Keratinocyte (primary cell): Measurements from ENCODE around the gene ABCC11. TPM values are rescaled to one million over a fixed set of nuclear protein-coding genes. Genes with fewer than 3 reads are reported as not detected.

Experiments
- DNase-seq: peaks from one replicate; pipeline ENCODE4 v3.0.0-alpha.2; 2011; ENCODE audit warnings: low read depth, missing footprints, low spot score
- FAIRE-seq: peaks from 2 replicates; lab custom pipeline; 2011; peaks lifted over from hg19 to GRCh38; lab: Jason Lieb, UNC
- H2AFZ ChIP-seq: 2 replicates; pipeline ENCODE4 v1.6.0; 2012; ENCODE audit warnings: low read length, control low read depth, inconsistent platforms; ENCODE audit not compliant: control insufficient read depth
- H3K27ac ChIP-seq: 2 replicates; pipeline ENCODE4 v1.5.1; 2011; ENCODE audit warnings: low read length; ENCODE audit not compliant: control insufficient read depth, insufficient read depth
- H3K27me3 ChIP-seq: 3 replicates; pipeline ENCODE4 v1.6.0; 2011; ENCODE audit warnings: low read length; ENCODE audit not compliant: control insufficient read depth, insufficient read depth; ENCODE audit errors: extremely low read depth
- H3K36me3 ChIP-seq, 2 experiments: 2 replicates in 1 of 2; 3 replicates in 1 of 2; pipeline ENCODE4 v1.5.1; 2011; ENCODE audit warnings: low read length in 2 of 2, mild to moderate bottlenecking in 1 of 2; ENCODE audit not compliant: control insufficient read depth in 2 of 2, insufficient read depth in 2 of 2; ENCODE audit errors: extremely low read depth in 1 of 2
- H3K4me1 ChIP-seq: 3 replicates; pipeline ENCODE4 v1.5.1; 2011; ENCODE audit warnings: low read length; ENCODE audit not compliant: control insufficient read depth, insufficient read depth; ENCODE audit errors: extremely low read depth
- H3K4me2 ChIP-seq: 3 replicates; pipeline ENCODE4 v1.6.0; 2011; ENCODE audit warnings: low read depth, low read length; ENCODE audit not compliant: control insufficient read depth, insufficient read depth; ENCODE audit errors: extremely low read depth
- H3K4me3 ChIP-seq, 3 experiments: fragments of 200-600 bp in 1 of 3; sonication (generic) in 1 of 3; 2 replicates in 2 of 3; 3 replicates in 1 of 3; pipeline ENCODE4 v1.5.1; 2011 to 2016; ENCODE audit warnings: low read length in 3 of 3, mild to moderate bottlenecking in 3 of 3, control low read depth in 2 of 3, inconsistent platforms in 1 of 3, low read depth in 1 of 3, mixed read lengths in 1 of 3, mixed run types in 1 of 3, moderate library complexity in 1 of 3; ENCODE audit not compliant: control insufficient read depth in 2 of 3, insufficient read depth in 2 of 3; ENCODE audit errors: extremely low read depth in 1 of 3
- H3K79me2 ChIP-seq: 2 replicates; pipeline ENCODE4 v1.6.0; 2012; ENCODE audit warnings: low read length; ENCODE audit not compliant: control insufficient read depth, insufficient read depth
- H3K9ac ChIP-seq: 3 replicates; pipeline ENCODE4 v1.6.0; 2011; ENCODE audit warnings: low read length; ENCODE audit not compliant: control insufficient read depth, insufficient read depth; ENCODE audit errors: extremely low read depth
- H3K9me1 ChIP-seq: 3 replicates; pipeline ENCODE4 v1.6.0; 2011; ENCODE audit warnings: low read length; ENCODE audit not compliant: control insufficient read depth, insufficient read depth; ENCODE audit errors: extremely low read depth
- H3K9me3 ChIP-seq: 2 replicates; pipeline ENCODE4 v1.5.1; 2012; ENCODE audit warnings: low read depth, low read length; ENCODE audit not compliant: control insufficient read depth
- H4K20me1 ChIP-seq: 3 replicates; pipeline ENCODE4 v1.6.0; 2011; ENCODE audit warnings: low read length; ENCODE audit not compliant: control insufficient read depth, insufficient read depth; ENCODE audit errors: extremely low read depth
- EZH2 ChIP-seq: IDR thresholded peaks from one replicate; pipeline ENCODE4 v1.6.1; 2012; ENCODE audit warnings: inconsistent platforms, mild to moderate bottlenecking, low read length, moderate library complexity
- dilution Hi-C: fragments of 300-500 bp; cut with MboI; formaldehyde crosslinking; loops from one replicate; pipeline ENCODE4 v1.7.0; 2020; ENCODE audit warnings: low sequenced_read_pairs; ENCODE audit not compliant: extremely low pct_ligation_motif_present
- polyA plus RNA-seq, 5 experiments: library from polyadenylated mRNA; depleted of rRNA in 3 of 5; stranded (reverse) in 3 of 5; stranded (forward) in 1 of 5; unstranded in 1 of 5; fragments of >200 nt; gene quantifications; 1 replicate in 1 of 5; 2 replicates in 3 of 5; 3 replicates in 1 of 5; pipeline versions ENCODE4 v1.2.1 to v1.2.3, GENCODE V29; 2011 to 2012; ENCODE audit warnings: missing spikeins in 2 of 5, low read depth in 1 of 5, low replicate concordance in 1 of 5
- TF ChIP-seq, protein P1 (sequence below), 3 experiments: IDR thresholded peaks in 1 of 3; conservative IDR thresholded peaks in 1 of 3; optimal IDR thresholded peaks in 1 of 3; 2 replicates in 2 of 3; 3 replicates in 1 of 3; pipeline versions ENCODE3 to v1.5.1; 2011; ENCODE audit warnings: low read length in 3 of 3, mild to moderate bottlenecking in 3 of 3, moderate library complexity in 2 of 3, control low read depth in 1 of 3, inconsistent platforms in 1 of 3; ENCODE audit not compliant: insufficient read depth in 2 of 3; ENCODE audit errors: extremely low read depth in 1 of 3

The ABCC11 gene
- polyA plus RNA-seq, 1 donor (not counting 4 experiments of a cell fraction or from before 2014, with no cell fraction given), result 0.33 TPM

DNA sequence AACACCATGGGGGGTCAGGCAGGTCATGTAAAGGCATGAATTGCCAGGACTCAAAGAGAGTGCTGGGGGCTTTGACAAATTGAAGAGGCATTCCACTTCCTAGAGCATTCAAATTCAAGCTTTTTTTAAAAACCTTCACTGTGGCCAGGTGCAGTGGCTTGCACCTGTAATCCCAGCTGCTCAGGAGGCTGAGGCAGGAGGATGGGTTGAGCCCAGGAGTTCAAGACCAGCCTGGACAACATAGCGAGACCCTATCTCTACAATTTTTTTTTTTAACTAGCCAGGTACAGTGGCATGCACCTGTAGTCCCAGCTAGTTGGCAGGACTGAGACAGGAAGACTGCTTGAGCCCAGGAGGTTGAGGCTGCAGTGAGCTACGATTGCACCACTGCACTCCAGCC lies 108.8 kb downstream of the ABCC11 start:
- no peaks in the 10 kb centered on the region for H3K4me1 ChIP-seq
- no peak for FAIRE-seq
- TF ChIP-seq EZH2, result no peak
- TF ChIP-seq, protein P1, sequence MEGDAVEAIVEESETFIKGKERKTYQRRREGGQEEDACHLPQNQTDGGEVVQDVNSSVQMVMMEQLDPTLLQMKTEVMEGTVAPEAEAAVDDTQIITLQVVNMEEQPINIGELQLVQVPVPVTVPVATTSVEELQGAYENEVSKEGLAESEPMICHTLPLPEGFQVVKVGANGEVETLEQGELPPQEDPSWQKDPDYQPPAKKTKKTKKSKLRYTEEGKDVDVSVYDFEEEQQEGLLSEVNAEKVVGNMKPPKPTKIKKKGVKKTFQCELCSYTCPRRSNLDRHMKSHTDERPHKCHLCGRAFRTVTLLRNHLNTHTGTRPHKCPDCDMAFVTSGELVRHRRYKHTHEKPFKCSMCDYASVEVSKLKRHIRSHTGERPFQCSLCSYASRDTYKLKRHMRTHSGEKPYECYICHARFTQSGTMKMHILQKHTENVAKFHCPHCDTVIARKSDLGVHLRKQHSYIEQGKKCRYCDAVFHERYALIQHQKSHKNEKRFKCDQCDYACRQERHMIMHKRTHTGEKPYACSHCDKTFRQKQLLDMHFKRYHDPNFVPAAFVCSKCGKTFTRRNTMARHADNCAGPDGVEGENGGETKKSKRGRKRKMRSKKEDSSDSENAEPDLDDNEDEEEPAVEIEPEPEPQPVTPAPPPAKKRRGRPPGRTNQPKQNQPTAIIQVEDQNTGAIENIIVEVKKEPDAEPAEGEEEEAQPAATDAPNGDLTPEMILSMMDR (optimal IDR thresholded peaks at IDR 0.05 in 1 of 3, IDR thresholded peaks at IDR 0.05 in 1 of 3, conservative IDR thresholded peaks at IDR 0.05 in 1 of 3; ENCODE audit: extremely low read depth in 1 of 3, insufficient read depth in 2 of 3, low read length in 3 of 3), result no peak
- H3K9me3 ChIP-seq, result no peaks in the 10 kb centered on the region
- H3K36me3 ChIP-seq, result no peaks in the 10 kb centered on the region
- dilution Hi-C loops, result no loop called here
- no peaks in the 10 kb centered on the region for H3K79me2 ChIP-seq
- no peak overlapping the region for H3K27ac ChIP-seq
- DNase-seq, result no peak
- no peaks in the 10 kb centered on the region for H4K20me1 ChIP-seq
- no peaks in the 10 kb centered on the region for H3K27me3 ChIP-seq
- no peak overlapping the region for H2AFZ ChIP-seq
- H3K4me2 ChIP-seq, result no peak overlapping the region
- no peaks in the 10 kb centered on the region for H3K9me1 ChIP-seq
- H3K4me3 ChIP-seq, result no peak overlapping the region
- H3K9ac ChIP-seq, result no peak overlapping the region

DNA sequence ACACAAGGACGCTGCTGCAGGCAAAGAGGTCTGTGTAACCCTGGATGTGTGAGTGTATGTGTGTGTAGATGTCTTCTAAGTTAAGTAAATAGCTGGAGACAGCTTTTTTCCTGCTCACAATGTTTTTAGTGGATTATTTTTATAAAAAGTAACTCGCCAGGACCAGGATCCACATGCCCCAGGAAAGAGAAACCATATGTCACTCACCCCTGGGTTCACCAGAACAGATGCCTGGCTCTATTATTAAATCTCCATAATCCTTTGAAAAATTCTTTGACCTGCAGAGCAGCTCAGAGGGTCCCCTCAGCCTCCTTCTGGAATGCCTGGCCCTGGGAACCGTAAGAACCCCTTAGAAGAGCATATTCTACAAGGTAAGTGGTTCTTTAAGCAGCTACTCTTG lies 109.5 kb downstream of the ABCC11 start:
- Histone ChIP-seq H3K9me1 (no peaks in the 10 kb centered on the region), H3K27ac (no peak overlapping the region), H3K4me1 (no peaks in the 10 kb centered on the region), H3K4me2 (no peak overlapping the region), H2AFZ (no peak overlapping the region), H3K79me2 (no peaks in the 10 kb centered on the region), H3K9me3 (no peaks in the 10 kb centered on the region), H3K4me3 (no peak overlapping the region), H3K9ac (no peak overlapping the region), H3K36me3 (no peaks in the 10 kb centered on the region), H4K20me1 (no peaks in the 10 kb centered on the region), H3K27me3 (no peaks in the 10 kb centered on the region)
- FAIRE-seq, result no peak
- dilution Hi-C loops, result no loop called here
- TF ChIP-seq EZH2, result no peak
- TF ChIP-seq, protein P1 (optimal IDR thresholded peaks at IDR 0.05 in 1 of 3, IDR thresholded peaks at IDR 0.05 in 1 of 3, conservative IDR thresholded peaks at IDR 0.05 in 1 of 3; ENCODE audit: extremely low read depth in 1 of 3, insufficient read depth in 2 of 3, low read length in 3 of 3), result no peak
- no peak for DNase-seq
